Liver (tissue), 9 donors: ENCODE measurements around the gene NAGLU. TPM values are rescaled to one million over a fixed set of nuclear protein-coding genes. Genes with fewer than 3 reads are reported as not detected.
A peak's percentile ranks its signal among the peaks of the same experiment; 100 is the strongest.

ENCODE experiments used
- DNase-seq: peaks from one replicate; pipeline ENCODE4 v3.0.0-alpha.2; 2017; ENCODE audit warnings: low spot score
- H3K27ac ChIP-seq, 2 donors: one replicate each; pipeline ENCODE4 v1.7.0; 2013; ENCODE audit warnings: inconsistent platforms in 2 of 2, low read length in 2 of 2, control low read depth in 1 of 2, low read depth in 1 of 2, mild to moderate bottlenecking in 1 of 2
- H3K27me3 ChIP-seq, 4 donors: one replicate each; pipeline versions ENCODE4 v1.6.1 to v1.7.0; 2013; ENCODE audit warnings: low read length in 3 of 4, inconsistent platforms in 1 of 4, mild to moderate bottlenecking in 1 of 4, moderate library complexity in 1 of 4; ENCODE audit not compliant: control insufficient read depth in 4 of 4, insufficient read depth in 4 of 4
- H3K36me3 ChIP-seq, 4 donors: one replicate each; pipeline versions ENCODE4 v1.6.1 to v1.7.0; 2013; ENCODE audit warnings: low read length in 3 of 4, mild to moderate bottlenecking in 3 of 4, low read depth in 1 of 4, moderate library complexity in 1 of 4; ENCODE audit not compliant: control insufficient read depth in 4 of 4, insufficient read depth in 3 of 4
- H3K4me1 ChIP-seq, 4 donors: one replicate each; pipeline versions ENCODE4 v1.6.1 to v1.7.0; 2013; ENCODE audit warnings: low read length in 3 of 4, mild to moderate bottlenecking in 3 of 4, moderate library complexity in 1 of 4; ENCODE audit not compliant: control insufficient read depth in 4 of 4, insufficient read depth in 4 of 4
- H3K4me3 ChIP-seq, 3 donors: one replicate each; pipeline versions ENCODE4 v1.6.1 to v1.7.0; 2013; ENCODE audit warnings: low read length in 3 of 3, control low read depth in 1 of 3, low read depth in 1 of 3, mild to moderate bottlenecking in 1 of 3
- H3K9ac ChIP-seq, 2 donors: one replicate each; pipeline ENCODE4 v1.7.0; 2013; ENCODE audit warnings: low read length in 2 of 2, mild to moderate bottlenecking in 2 of 2, moderate library complexity in 2 of 2, control low read depth in 1 of 2, low read depth in 1 of 2
- H3K9me3 ChIP-seq, 4 donors: one replicate each; pipeline versions ENCODE4 v1.6.1 to v1.7.0; 2013; ENCODE audit warnings: low read length in 3 of 4; ENCODE audit not compliant: control insufficient read depth in 4 of 4
- EGR1 ChIP-seq, 2 donors: IDR thresholded peaks; 2 replicates each; pipeline ENCODE4 v1.6.1; 2016 to 2018; ENCODE audit warnings: antibody characterized with exemption in 2 of 2, low read depth in 2 of 2
- FOXA1 ChIP-seq: IDR thresholded peaks from 2 replicates; pipeline ENCODE4 v1.6.1; 2016; ENCODE audit warnings: antibody characterized with exemption
- FOXA2 ChIP-seq: IDR thresholded peaks from 2 replicates; pipeline ENCODE4 v1.6.1; 2016; ENCODE audit warnings: antibody characterized with exemption
- HNF4A ChIP-seq, 2 donors: conservative IDR thresholded peaks; 2 replicates each; pipeline ENCODE4 v1.6.1; 2016; ENCODE audit warnings: antibody characterized with exemption in 2 of 2, mild to moderate bottlenecking in 2 of 2
- HNF4G ChIP-seq: IDR thresholded peaks from 2 replicates; pipeline ENCODE4 v1.6.1; 2016; ENCODE audit warnings: antibody characterized with exemption
- JUND ChIP-seq, 2 donors: IDR thresholded peaks; 2 replicates each; pipeline ENCODE4 v1.6.1; 2016; ENCODE audit warnings: antibody characterized with exemption in 2 of 2
- MAX ChIP-seq: IDR thresholded peaks from 2 replicates; pipeline ENCODE4 v1.6.1; 2016; ENCODE audit warnings: antibody characterized with exemption
- NR2F2 ChIP-seq: IDR thresholded peaks from 2 replicates; pipeline ENCODE4 v1.6.1; 2016; ENCODE audit warnings: antibody characterized with exemption
- RAD21 ChIP-seq, 2 donors: IDR thresholded peaks; 2 replicates each; pipeline ENCODE4 v1.6.1; 2016; ENCODE audit warnings: antibody characterized with exemption in 2 of 2, mild to moderate bottlenecking in 2 of 2
- REST ChIP-seq: IDR thresholded peaks from 2 replicates; pipeline ENCODE4 v1.6.1; 2016; ENCODE audit warnings: antibody characterized with exemption, mild to moderate bottlenecking
- RXRA ChIP-seq, 2 donors: IDR thresholded peaks; 2 replicates each; pipeline ENCODE4 v1.6.1; 2017 to 2018; ENCODE audit warnings: antibody characterized with exemption in 2 of 2, mild to moderate bottlenecking in 1 of 2
- SP1 ChIP-seq: IDR thresholded peaks from 2 replicates; pipeline ENCODE4 v1.6.1; 2018; ENCODE audit warnings: antibody characterized with exemption, mild to moderate bottlenecking
- TAF1 ChIP-seq: conservative IDR thresholded peaks from 2 replicates; pipeline ENCODE4 v1.6.1; 2016; ENCODE audit warnings: antibody characterized with exemption, mild to moderate bottlenecking
- YY1 ChIP-seq: IDR thresholded peaks from 2 replicates; pipeline ENCODE4 v1.6.1; 2016; ENCODE audit warnings: antibody characterized with exemption, mild to moderate bottlenecking
- ZBTB33 ChIP-seq: IDR thresholded peaks from 2 replicates; pipeline ENCODE4 v1.6.1; 2016; ENCODE audit warnings: antibody characterized with exemption
- WGBS: extraction: QIAGEN DNeasy Blood & Tissue Kit; methylation state at CpG from one replicate; pipeline ENCODE4 v1.1.7; 2013; 5-methylcytosine and 5-hydroxymethylcytosine counted together
- polyA plus RNA-seq, 2 donors: library from polyadenylated mRNA; stranded (reverse) in 1 of 2; unstranded in 1 of 2; fragments of 200-250 nt in 1 of 2; fragments of >200 nt in 1 of 2; fragmentation: Nextera tagmentation in 1 of 2; extraction: Ambion mirVana in 1 of 2; gene quantifications; one replicate each; pipeline versions ENCODE4 v1.2.1 to v1.2.3, GENCODE V29; 2013 to 2015
- total RNA-seq, 2 donors: library from RNA; depleted of rRNA; stranded (reverse); fragments of >200 nt; gene quantifications; one replicate each; pipeline ENCODE4 v1.2.3, GENCODE V29; 2014
- TF ChIP-seq, protein P1 (sequence below): fragments of 150-350 bp; IDR thresholded peaks from 2 replicates; pipeline ENCODE4 v1.5.1; 2017; ENCODE audit warnings: improper control_type of control experiment, low read depth, low read length; ENCODE audit not compliant: missing input control
- TF ChIP-seq, protein P2 (sequence below): IDR thresholded peaks from 2 replicates; pipeline ENCODE4 v1.6.1; 2016; ENCODE audit warnings: antibody characterized with exemption
- donor health status: healthy.
- donor health status: healthy.
- donor health status: healthy.
- donor health status: healthy.
- donor health status: healthy.

The NAGLU gene
- total and polyA plus RNA-seq, 4 donors: 15.5 to 41.2 (median 28.9) TPM

DNA sequence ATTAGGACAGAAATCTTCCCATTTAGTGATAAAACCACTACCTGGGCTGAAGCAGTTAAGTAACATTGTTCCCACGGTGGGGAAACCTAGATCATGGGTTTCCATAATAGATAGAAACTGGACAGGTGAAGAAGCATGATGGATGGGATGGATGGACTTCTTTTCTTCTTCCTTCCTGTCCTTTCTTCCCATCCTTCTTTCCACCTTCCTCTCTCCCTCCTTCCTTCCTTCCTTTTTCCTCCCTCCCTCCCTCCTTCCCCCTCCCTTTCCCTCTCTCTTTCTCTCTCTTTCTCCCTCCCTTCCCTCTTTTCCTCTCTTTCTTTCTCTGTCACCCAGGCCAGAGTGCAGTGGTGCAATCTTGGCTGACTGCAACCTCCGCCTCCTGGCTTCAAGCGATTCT is 38.4 kb downstream of the NAGLU start:
- no peaks in the 10 kb centered on the region for H3K27me3 ChIP-seq
- WGBS: 82% methylated on average over 3 of the region's 3 CpGs
- H3K27ac ChIP-seq: no peak overlapping the region
- no peak for DNase-seq
- peaks cover 11 to 40% (median 26%) of the 10 kb centered on the region in 4 donors for H3K36me3 ChIP-seq
- no peaks in the 10 kb centered on the region for H3K9me3 ChIP-seq
- no peak for TF ChIP-seq YY1
- no peak for TF ChIP-seq EGR1 (IDR thresholded peaks at IDR 0.05; ENCODE audit: low read depth in 2 of 2)
- TF ChIP-seq JUND (IDR thresholded peaks at IDR 0.05): no peak
- TF ChIP-seq SP1: no peak
- no peak for TF ChIP-seq ZBTB33
- no peak for TF ChIP-seq NR2F2
- no peak for TF ChIP-seq FOXA1
- TF ChIP-seq RXRA (IDR thresholded peaks at IDR 0.05): no peak
- TF ChIP-seq FOXA2: no peak
- TF ChIP-seq HNF4G: no peak
- TF ChIP-seq HNF4A (conservative IDR thresholded peaks at IDR 0.05): no peak
- TF ChIP-seq, protein P1, sequence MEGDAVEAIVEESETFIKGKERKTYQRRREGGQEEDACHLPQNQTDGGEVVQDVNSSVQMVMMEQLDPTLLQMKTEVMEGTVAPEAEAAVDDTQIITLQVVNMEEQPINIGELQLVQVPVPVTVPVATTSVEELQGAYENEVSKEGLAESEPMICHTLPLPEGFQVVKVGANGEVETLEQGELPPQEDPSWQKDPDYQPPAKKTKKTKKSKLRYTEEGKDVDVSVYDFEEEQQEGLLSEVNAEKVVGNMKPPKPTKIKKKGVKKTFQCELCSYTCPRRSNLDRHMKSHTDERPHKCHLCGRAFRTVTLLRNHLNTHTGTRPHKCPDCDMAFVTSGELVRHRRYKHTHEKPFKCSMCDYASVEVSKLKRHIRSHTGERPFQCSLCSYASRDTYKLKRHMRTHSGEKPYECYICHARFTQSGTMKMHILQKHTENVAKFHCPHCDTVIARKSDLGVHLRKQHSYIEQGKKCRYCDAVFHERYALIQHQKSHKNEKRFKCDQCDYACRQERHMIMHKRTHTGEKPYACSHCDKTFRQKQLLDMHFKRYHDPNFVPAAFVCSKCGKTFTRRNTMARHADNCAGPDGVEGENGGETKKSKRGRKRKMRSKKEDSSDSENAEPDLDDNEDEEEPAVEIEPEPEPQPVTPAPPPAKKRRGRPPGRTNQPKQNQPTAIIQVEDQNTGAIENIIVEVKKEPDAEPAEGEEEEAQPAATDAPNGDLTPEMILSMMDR: no peak
- TF ChIP-seq, protein P2, sequence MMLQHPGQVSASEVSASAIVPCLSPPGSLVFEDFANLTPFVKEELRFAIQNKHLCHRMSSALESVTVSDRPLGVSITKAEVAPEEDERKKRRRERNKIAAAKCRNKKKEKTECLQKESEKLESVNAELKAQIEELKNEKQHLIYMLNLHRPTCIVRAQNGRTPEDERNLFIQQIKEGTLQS: no peak
- TF ChIP-seq MAX: no peak
- TF ChIP-seq TAF1: no peak
- peaks cover 3 to 43% (median 26%) of the 10 kb centered on the region in 4 donors for H3K4me1 ChIP-seq
- no peak overlapping the region for H3K9ac ChIP-seq
- H3K4me3 ChIP-seq: no peak overlapping the region

- Histone ChIP-seq H3K27me3 (no peaks in the 10 kb centered on the region), H3K4me1 (peaks cover 3 to 20% (median 15%) of the 10 kb centered on the region in 4 donors), H3K9me3 (no peaks in the 10 kb centered on the region), H3K36me3 (peaks cover 3 to 41% (median 26%) of the 10 kb centered on the region in 4 donors), H3K4me3 (peak overlapping the region; percentile 7 to 51 (median 47)), H3K27ac (peak overlapping the region; percentile 42 to 89), H3K9ac (no peak overlapping the region)
- WGBS: 11% methylated on average over 18 of the region's 18 CpGs
- no peak for DNase-seq
- TF ChIP-seq HNF4G: no peak
- no peak for TF ChIP-seq MAX
- TF ChIP-seq TAF1: no peak
- TF ChIP-seq YY1: no peak
- TF ChIP-seq RAD21 (IDR thresholded peaks at IDR 0.05): no peak
- no peak for TF ChIP-seq REST
Measured at GRCh38 chr17:42577140-42577531, 41.1 kb downstream of the NAGLU start.
